HepG2 (cell line): ENCODE measurements around the gene HELZ. TPM values are rescaled to one million over a fixed set of nuclear protein-coding genes. Genes with fewer than 3 reads are reported as not detected.
A peak's percentile ranks its signal among the peaks of the same experiment; 100 is the strongest.

Experiments
- ATAC-seq: fragments of 200-7000 bp; cut with Tn5 transposase; 3 replicates; pipeline ENCODE4 v1.9.1; 2020; ENCODE audit warnings: mild to moderate bottlenecking, moderate library complexity
- BruUV-seq: library from RNA; stranded (reverse); fragments of 400-500 nt; replicated peaks from 2 replicates; lab custom pipeline; 2021; lab: Mats Ljungman, UMichigan
- CTCF ChIA-PET: fragments of 300-600 bp; formaldehyde crosslinking; extraction: SDS; loops from one replicate; lab custom pipeline; 2021; ENCODE audit warnings: low total read pairs, inconsistent platforms, low intra/inter-chr PET ratio; lab: Yijun Ruan, JAX
- POLR2A ChIA-PET: fragments of 350-600 bp; sonication (Branson Sonifier 250); formaldehyde crosslinking; loops from one replicate; lab custom pipeline; 2020; ENCODE audit warnings: antibody characterized with exemption, inconsistent platforms; lab: Yijun Ruan, JAX
- DNase-seq: peaks from one replicate; pipeline ENCODE4 v3.0.0-alpha.2; 2015; ENCODE audit warnings: low spot score
- FAIRE-seq: peaks from 3 replicates; lab custom pipeline; 2011; peaks lifted over from hg19 to GRCh38; lab: Jason Lieb, UNC
- H2AFZ ChIP-seq: one replicate; pipeline ENCODE4 v1.6.1; 2011; ENCODE audit warnings: low read length, inconsistent platforms
- H3K27ac ChIP-seq: fragments of 300-600 bp; 3 replicates; pipeline ENCODE4 v1.8.0; 2011; ENCODE audit warnings: mixed run types, mild to moderate bottlenecking, mixed read lengths, low read length, inconsistent platforms; ENCODE audit not compliant: insufficient read depth; ENCODE audit errors: extremely low read length
- H3K27me3 ChIP-seq, 2 experiments: fragments of 200-600 bp in 1 of 2; 2 replicates in 1 of 2; 3 replicates in 1 of 2; pipeline versions ENCODE4 v1.6.0 to v1.8.0; 2011; ENCODE audit warnings: low read length in 2 of 2, mild to moderate bottlenecking in 2 of 2, moderate library complexity in 2 of 2, inconsistent platforms in 1 of 2; ENCODE audit not compliant: insufficient read depth in 2 of 2, control insufficient read depth in 1 of 2
- H3K36me3 ChIP-seq, 2 experiments: fragments of 200-600 bp in 1 of 2; replicated peaks in 1 of 2; 2 replicates in 1 of 2; 3 replicates in 1 of 2; pipeline versions ENCODE4 v1.5.1 to v1.8.0; 2011; ENCODE audit warnings: low read length in 2 of 2, inconsistent platforms in 1 of 2; ENCODE audit not compliant: insufficient read depth in 2 of 2, control insufficient read depth in 1 of 2
- H3K4me1 ChIP-seq: 2 replicates; pipeline ENCODE4 v1.5.1; 2012; ENCODE audit warnings: low read length, inconsistent platforms; ENCODE audit not compliant: insufficient read depth
- H3K4me2 ChIP-seq: 2 replicates; pipeline ENCODE4 v1.6.0; 2011; ENCODE audit warnings: low read depth, low read length, inconsistent platforms
- H3K4me3 ChIP-seq, 3 experiments: fragments of 200-600 bp in 1 of 3; sonication (generic), shearing (Covaris generic) in 1 of 3; replicated peaks in 1 of 3; 2 replicates each; pipeline ENCODE4 v1.5.1; 2011 to 2016; ENCODE audit warnings: low read length in 3 of 3, inconsistent platforms in 2 of 3, low read depth in 2 of 3, mild to moderate bottlenecking in 2 of 3, control low read depth in 1 of 3, mixed read lengths in 1 of 3; ENCODE audit not compliant: insufficient read depth in 1 of 3
- H3K79me2 ChIP-seq: one replicate; pipeline ENCODE4 v1.6.1; 2011; ENCODE audit warnings: low read length, inconsistent platforms; ENCODE audit not compliant: insufficient read depth
- H3K9ac ChIP-seq: 2 replicates; pipeline ENCODE4 v1.6.0; 2011; ENCODE audit warnings: mild to moderate bottlenecking, low read depth, low read length, inconsistent platforms; ENCODE audit not compliant: insufficient read depth
- H3K9me3 ChIP-seq: 2 replicates; pipeline ENCODE4 v1.5.1; 2012; ENCODE audit warnings: mild to moderate bottlenecking, low read length
- H4K20me1 ChIP-seq: 2 replicates; pipeline ENCODE4 v1.6.0; 2011; ENCODE audit warnings: inconsistent platforms, mild to moderate bottlenecking, low read length, moderate library complexity; ENCODE audit not compliant: insufficient read depth
- FOXM1 ChIP-seq: sonication (generic); formaldehyde crosslinking; IDR thresholded peaks from 2 replicates; pipeline ENCODE4 v1.5.0; 2020; ENCODE audit warnings: missing genetic modification reagents
- GATAD2A ChIP-seq: IDR thresholded peaks from 2 replicates; pipeline ENCODE4 v1.6.1; 2016
- GPBP1L1 ChIP-seq: sonication (generic); formaldehyde crosslinking; IDR thresholded peaks from 2 replicates; pipeline ENCODE4 v1.5.0; 2020; ENCODE audit warnings: mild to moderate bottlenecking, missing genetic modification reagents
- SAFB2 ChIP-seq: sonication (generic); formaldehyde crosslinking; IDR thresholded peaks from 2 replicates; pipeline ENCODE4 v1.5.1; 2020; ENCODE audit warnings: missing genetic modification reagents, low read depth, mild to moderate bottlenecking, borderline replicate concordance
- SAP130 ChIP-seq: IDR thresholded peaks from 2 replicates; pipeline ENCODE4 v1.6.1; 2016; ENCODE audit warnings: low read depth
- TCF7 ChIP-seq: sonication (generic); IDR thresholded peaks from 2 replicates; pipeline ENCODE4 v1.6.1; 2016; ENCODE audit warnings: antibody characterized with exemption, low read depth
- THAP8 ChIP-seq: sonication (generic); formaldehyde crosslinking; IDR thresholded peaks from 2 replicates; pipeline ENCODE4 v1.5.1; 2020; ENCODE audit warnings: missing genetic modification reagents, mild to moderate bottlenecking, borderline replicate concordance
- ZBTB3 ChIP-seq: sonication (generic); formaldehyde crosslinking; IDR thresholded peaks from 2 replicates; pipeline ENCODE4 v1.4.0; 2020; ENCODE audit warnings: low read depth, mild to moderate bottlenecking, moderate library complexity, missing genetic modification reagents, borderline replicate concordance
- ZBTB40 ChIP-seq, 2 experiments: fragments of 450-650 bp in 1 of 2; sonication (generic) in 1 of 2; formaldehyde crosslinking in 1 of 2; IDR thresholded peaks; 2 replicates each; pipeline versions ENCODE4 v1.6.1 to v1.8.0; 2016 to 2022; ENCODE audit warnings: antibody characterized with exemption in 1 of 2, mild to moderate bottlenecking in 1 of 2, missing genetic modification reagents in 1 of 2
- ZNF235 ChIP-seq: sonication (generic); formaldehyde crosslinking; IDR thresholded peaks from 2 replicates; pipeline ENCODE4 v1.8.1; 2023; ENCODE audit warnings: mild to moderate bottlenecking, missing genetic modification reagents, borderline replicate concordance
- ZNF362 ChIP-seq: sonication (generic); formaldehyde crosslinking; IDR thresholded peaks from 2 replicates; pipeline ENCODE4 v1.4.0; 2020; ENCODE audit warnings: missing genetic modification reagents, mild to moderate bottlenecking, borderline replicate concordance
- WGBS: methylation state at CpG from one replicate; pipeline ENCODE4 v1.1.6; 2017; ENCODE audit warnings: low lambda C conversion rate; 5-methylcytosine and 5-hydroxymethylcytosine counted together
- in situ Hi-C: cut with HindIII; loops from 2 replicates; pipeline ENCODE4 v1.10.0; 2017; ENCODE audit warnings: low pct_unique_long_range_greater_than_20kb; ENCODE audit not compliant: extremely low pct_ligation_motif_present
- intact Hi-C: fragments of 100-400 bp; cut with micrococcal nuclease; formaldehyde crosslinking; loops from one replicate; pipeline ENCODE4 v1.10.0; 2022; ENCODE audit not compliant: unreplicated experiment
- polyA plus RNA-seq, 8 experiments: library from polyadenylated mRNA; depleted of rRNA in 3 of 8; stranded (reverse) in 7 of 8; unstranded in 1 of 8; fragments of >200 nt; fragmentation: Illumina TruSeq in 4 of 8; extraction: Trizol in 4 of 8; gene quantifications; 2 replicates each; pipeline versions ENCODE4 v1.2.1 to v1.2.3, GENCODE V29; 2011 to 2016; ENCODE audit warnings: low read depth in 4 of 8, missing spikeins in 1 of 8, mixed read lengths in 1 of 8; ENCODE audit not compliant: insufficient read depth in 1 of 8
- total RNA-seq, 5 experiments: library from RNA; depleted of rRNA; stranded (reverse); fragments of >200 nt; fragmentation: Illumina TruSeq; extraction: Trizol; gene quantifications; 2 replicates each; pipeline ENCODE4 v1.2.3, GENCODE V29; 2016; ENCODE audit warnings: low read depth in 1 of 5

HELZ gene
- total and polyA plus RNA-seq, 2 of the 13 experiments (the other 11 are each of a cell fraction or from before 2014, with no cell fraction given): 35.3 to 52.4 TPM

GRCh38 chr17:67224736-67225135 is 20.3 kb downstream of the HELZ start (continued):
- no peak for TF ChIP-seq THAP8 (CRISPR knock-in tag)
- no peak for TF ChIP-seq ZNF235 (CRISPR knock-in tag)
- no peak for TF ChIP-seq ZNF362 (CRISPR knock-in tag)
- TF ChIP-seq TCF7: no peak
- TF ChIP-seq GPBP1L1 (CRISPR knock-in tag): no peak
- TF ChIP-seq, all 625 proteins: peak for 0

GRCh38 chr17:67223924-67224323 is 21.1 kb downstream of the HELZ start:
- intact Hi-C loops (no loop called here), in situ Hi-C loops (no loop called here)
- Histone ChIP-seq H3K79me2 (peaks cover 94% of the 10 kb centered on the region), H3K27ac (no peak overlapping the region), H3K9ac (no peak overlapping the region), H3K4me1 (peaks cover 23% of the 10 kb centered on the region; the same call in 1 of the 2 replicates), H3K9me3 (no peaks in the 10 kb centered on the region), H4K20me1 (peaks cover 90% of the 10 kb centered on the region), H2AFZ (no peak overlapping the region), H3K27me3 (no peaks in the 10 kb centered on the region), H3K4me2 (no peak overlapping the region), H3K36me3 (peaks cover 16 to 83% of the 10 kb centered on the region in 2 experiments), H3K4me3 (no peak overlapping the region)
- ATAC-seq: peak; percentile 74
- WGBS: over 99% methylated on average over 6 of the region's 6 CpGs
- FAIRE-seq: no peak
- POLR2A ChIA-PET: no interaction called here
- DNase-seq: peak; percentile 18
- CTCF ChIA-PET: no interaction called here
- BruUV-seq: no TSS peak
- TF ChIP-seq ZBTB40 (IDR thresholded peaks at IDR 0.05) (no peak), ZBTB40 (CRISPR knock-in tag; IDR thresholded peaks at IDR 0.05) (no peak), FOXM1 (CRISPR knock-in tag) (no peak), SAFB2 (no peak), ZBTB3 (CRISPR knock-in tag) (no peak), SAP130 (no peak), GATAD2A (CRISPR knock-in tag) (no peak)
